ENCODE measurements around the gene CCR3. TPM values are rescaled to one million over a fixed set of nuclear protein-coding genes. Genes with fewer than 3 reads are reported as not detected.

CCR3 gene
- total and polyA plus RNA-seq, 9 of the 15 experiments (the other 6 are each of a cell fraction or from before 2014, with no cell fraction given), result not detected

GRCh38 chr3:46236294-46237054 is 5.8 kb upstream of the CCR3 start (continued):
- TF ChIP-seq ZNF239 (CRISPR knock-in tag; IDR thresholded peaks at IDR 0.05) (no peak), L3MBTL2 (IDR thresholded peaks at IDR 0.05) (peak; percentile 34; the same call in 1 of the 2 replicates), CREM (IDR thresholded peaks at IDR 0.05; ENCODE audit: low read depth) (0 out of 2 replicates have a peak, but pooled peaks have one; percentile 26), MLLT1 (IDR thresholded peaks at IDR 0.05) (no peak), XRCC4 (IDR thresholded peaks at IDR 0.05; ENCODE audit: extremely low read depth, insufficient read depth, insufficient read length) (no peak), ETV1 (tag; conservative IDR thresholded peaks at IDR 0.05; ENCODE audit: low read depth) (no peak), ZNF175 (CRISPR knock-in tag; IDR thresholded peaks at IDR 0.05; ENCODE audit: low read depth) (peak; percentile 54; the same call in 1 of the 2 replicates), NR2C2 (CRISPR knock-in tag; IDR thresholded peaks at IDR 0.05) (no peak), NR2C2 (tag; IDR thresholded peaks at IDR 0.05) (peak; percentile 60; the same call in 1 of the 2 replicates), CCNT2 (IDR thresholded peaks at IDR 0.05; ENCODE audit: borderline replicate concordance, extremely low read depth, insufficient read length, low read depth, low read length) (no peak), ATF6 (CRISPR knock-in tag; IDR thresholded peaks at IDR 0.05) (no peak), GABPA (tag; conservative IDR thresholded peaks at IDR 0.05; ENCODE audit: low read depth) (peak; percentile 50), E2F6 (IDR thresholded peaks at IDR 0.05; ENCODE audit: borderline replicate concordance in 1 of 2, extremely low read depth in 1 of 2, insufficient read depth in 1 of 2, insufficient read length in 1 of 2, low read depth in 1 of 2, low read length in 1 of 2, poor library complexity in 1 of 2, severe bottlenecking in 1 of 2) (peak in 1 of 2 experiments; percentile 68), ZC3H4 (CRISPR knock-in tag; IDR thresholded peaks at IDR 0.05; ENCODE audit: borderline replicate concordance) (no peak), NFE2 (IDR thresholded peaks at IDR 0.05; ENCODE audit: low read depth) (no peak), CCAR2 (IDR thresholded peaks at IDR 0.05; ENCODE audit: low read depth, low read length) (no peak), ZNF511 (CRISPR knock-in tag; IDR thresholded peaks at IDR 0.05) (no peak), ZNF766 (CRISPR knock-in tag; conservative IDR thresholded peaks at IDR 0.05) (peak; percentile 89), RNF2 (IDR thresholded peaks at IDR 0.05) (peak; percentile 58; the same call in 1 of the 2 replicates), ETS1 (conservative IDR thresholded peaks at IDR 0.05; ENCODE audit: control insufficient read depth, low read depth, low read length) (no peak), FOXP1 (CRISPR knock-in tag; IDR thresholded peaks at IDR 0.05) (no peak)

All from K562 (cell line).